H1 (cell line): ENCODE data around the gene OPA3. TPM values are rescaled to one million over a fixed set of nuclear protein-coding genes. Genes with fewer than 3 reads are reported as not detected.

ENCODE experiments used
- CHD2 ChIP-seq: IDR thresholded peaks from 2 replicates; pipeline ENCODE4 v1.6.1; 2012; ENCODE audit warnings: low read length, improper control_type of control experiment
- CREB1 ChIP-seq: IDR thresholded peaks from 2 replicates; pipeline ENCODE4 v1.6.1; 2012; ENCODE audit warnings: inconsistent platforms
- HDAC2 ChIP-seq, 2 experiments: fragments of 300-600 bp in 1 of 2; sonication (generic) in 1 of 2; IDR thresholded peaks; 2 replicates each; pipeline ENCODE4 v1.6.1; 2011 to 2012; ENCODE audit warnings: low read depth in 2 of 2, low read length in 2 of 2, mild to moderate bottlenecking in 2 of 2, moderate library complexity in 2 of 2, borderline replicate concordance in 1 of 2, inconsistent platforms in 1 of 2
- MAFK ChIP-seq: IDR thresholded peaks from 2 replicates; pipeline ENCODE4 v1.6.1; 2012; ENCODE audit warnings: low read depth, mild to moderate bottlenecking, improper control_type of control experiment, low read length
- NRF1 ChIP-seq: IDR thresholded peaks from 2 replicates; pipeline ENCODE4 v1.6.1; 2011; ENCODE audit warnings: mild to moderate bottlenecking, low read depth, low read length, improper control_type of control experiment
- POLR2AphosphoS5 ChIP-seq: IDR thresholded peaks from 2 replicates; pipeline ENCODE4 v1.6.1; 2011; ENCODE audit warnings: low read depth, low read length
- RAD21 ChIP-seq, 2 experiments: IDR thresholded peaks in 1 of 2; conservative IDR thresholded peaks in 1 of 2; 2 replicates each; pipeline ENCODE4 v1.6.1; 2011; ENCODE audit warnings: low read depth in 2 of 2, low read length in 2 of 2, improper control_type of control experiment in 1 of 2, inconsistent platforms in 1 of 2, mild to moderate bottlenecking in 1 of 2, moderate library complexity in 1 of 2
- SIN3A ChIP-seq, 2 experiments: IDR thresholded peaks in 1 of 2; conservative IDR thresholded peaks in 1 of 2; 2 replicates each; pipeline ENCODE4 v1.6.1; 2011 to 2012; ENCODE audit warnings: low read length in 2 of 2, improper control_type of control experiment in 1 of 2, low read depth in 1 of 2, mild to moderate bottlenecking in 1 of 2
- SP1 ChIP-seq: IDR thresholded peaks from 2 replicates; pipeline ENCODE4 v1.6.1; 2011; ENCODE audit warnings: low read depth, low read length
- SUZ12 ChIP-seq: fragments of 200-600 bp; sonication (generic); IDR thresholded peaks from 2 replicates; pipeline ENCODE4 v1.6.1; 2012; ENCODE audit warnings: mild to moderate bottlenecking, inconsistent platforms, low read length, moderate library complexity, mixed read lengths
- USF2 ChIP-seq: IDR thresholded peaks from 2 replicates; pipeline ENCODE4 v1.6.1; 2011; ENCODE audit warnings: low read length, improper control_type of control experiment
- polyA plus RNA-seq, 7 experiments: library from polyadenylated mRNA; depleted of rRNA in 3 of 7; stranded (reverse) in 5 of 7; unstranded in 2 of 7; fragments of >200 nt in 5 of 7; fragments of 200-250 nt in 2 of 7; gene quantifications; 1 replicate in 5 of 7; 2 replicates in 1 of 7; 4 replicates in 1 of 7; pipeline versions ENCODE4 v1.2.1 to v1.2.3, GENCODE V29; 2011 to 2013; ENCODE audit warnings: missing spikeins in 2 of 7, mixed read lengths in 2 of 7
- total RNA-seq: library from RNA; stranded (reverse); fragmentation: NEBNext Ultra II Directional; extraction: Animal tissue kit (Norgen Biotek cat#: 25700); gene quantifications from 2 replicates; pipeline ENCODE4 v1.2.1, GENCODE V29; 2021

The OPA3 gene
- total and polyA plus RNA-seq, 2 of the 8 experiments (the other 6 are each of a cell fraction or from before 2014, with no cell fraction given): 12.5 to 14.5 TPM

DNA sequence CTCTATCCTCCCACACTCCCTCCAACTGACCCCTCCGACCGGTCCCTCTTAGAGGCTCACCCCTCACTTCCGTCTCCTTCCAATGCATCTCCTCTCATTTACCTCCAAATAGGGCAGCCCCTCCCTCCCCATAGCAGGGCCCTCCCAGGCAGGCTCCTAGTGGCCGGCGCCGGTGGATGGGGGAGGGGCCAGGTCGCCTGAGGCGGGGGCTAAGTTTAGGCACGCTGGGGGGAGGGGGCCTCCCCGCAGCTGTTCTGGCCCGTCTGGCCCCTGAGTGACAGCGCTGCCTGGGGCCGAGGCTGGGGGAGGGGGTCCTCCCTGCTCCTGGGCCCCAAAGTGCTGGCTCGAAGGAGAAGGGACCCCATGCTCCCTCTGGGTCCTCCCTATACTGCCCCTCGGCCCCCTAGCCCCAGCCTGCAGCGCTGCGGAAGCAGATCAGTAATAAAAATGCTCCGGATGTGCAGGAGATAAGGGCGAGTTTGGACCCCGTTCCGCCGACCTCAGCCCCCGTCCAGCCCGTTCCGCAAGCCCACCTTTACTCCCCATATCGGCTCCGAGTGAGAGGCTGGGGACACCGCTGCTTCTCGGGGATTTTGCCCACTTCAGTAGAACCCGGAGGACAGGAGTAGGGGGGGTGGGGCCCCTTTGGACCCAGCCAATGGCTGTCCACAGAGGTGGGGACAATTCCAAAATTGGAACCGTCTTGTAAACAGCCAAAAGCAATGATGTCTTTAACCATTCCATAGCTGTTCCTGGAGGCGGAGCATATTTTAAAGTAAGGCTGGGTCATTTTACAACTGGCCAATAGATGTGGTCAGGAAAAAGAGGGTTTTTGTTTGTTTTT is 91.8 kb downstream of the OPA3 start (continued):
- TF ChIP-seq SP1 (no peak), CREB1 (0 out of 2 replicates have a peak, but pooled peaks have one; percentile 38), NRF1 (no peak), RAD21 (IDR thresholded peaks at IDR 0.05 in 1 of 2, conservative IDR thresholded peaks at IDR 0.05 in 1 of 2; ENCODE audit: low read depth in 2 of 2, low read length in 2 of 2) (no peak), CHD2 (peak; percentile 49; the same call in 1 of the 2 replicates), SIN3A (conservative IDR thresholded peaks at IDR 0.05 in 1 of 2, IDR thresholded peaks at IDR 0.05 in 1 of 2; ENCODE audit: low read depth in 1 of 2, low read length in 2 of 2) (0 out of 4 replicates have a peak, but pooled peaks have one; percentile 39 to 57), MAFK (no peak), POLR2AphosphoS5 (no peak), USF2 (0 out of 2 replicates have a peak, but pooled peaks have one; percentile 3), SUZ12 (no peak), HDAC2 (IDR thresholded peaks at IDR 0.05; ENCODE audit: borderline replicate concordance in 1 of 2, low read depth in 2 of 2, low read length in 2 of 2) (peak in 1 of 2 experiments; percentile 54; a peak in 1 of 4 replicates)
